H1 (cell line): ENCODE results near the gene KCNH4. TPM values are rescaled to one million over a fixed set of nuclear protein-coding genes. Genes with fewer than 3 reads are reported as not detected.
A peak's percentile ranks its signal among the peaks of the same experiment; 100 is the strongest.

Experiments
- CTCF ChIA-PET: fragments of 300-600 bp; sonication (Branson Sonifier 250); formaldehyde crosslinking; loops from one replicate; lab custom pipeline; 2021; ENCODE audit not compliant: partially characterized antibody; lab: Charles Lee
- POLR2A ChIA-PET: fragments of 300-600 bp; sonication (Branson Sonifier 250); formaldehyde crosslinking; loops from one replicate; lab custom pipeline; 2021; ENCODE audit warnings: inconsistent platforms; ENCODE audit not compliant: partially characterized antibody; lab: Charles Lee
- DNase-seq, 2 experiments: peaks; one replicate each; pipeline versions ENCODE4 v3.0.0 to v3.0.0-alpha.2; 2010 to 2022; ENCODE audit warnings: low spot score in 2 of 2, low read depth in 1 of 2, mixed read lengths in 1 of 2
- FAIRE-seq: peaks from 2 replicates; lab custom pipeline; 2011; peaks lifted over from hg19 to GRCh38; lab: Jason Lieb, UNC
- H2AFZ ChIP-seq: 2 replicates; pipeline ENCODE4 v1.8.1; 2012; ENCODE audit warnings: low read length, inconsistent platforms
- H2AK5ac ChIP-seq: 2 replicates; pipeline ENCODE4 v1.6.1; 2013; ENCODE audit warnings: low read depth, low read length
- H2BK120ac ChIP-seq: replicated peaks from 2 replicates; pipeline ENCODE3; 2013; ENCODE audit warnings: low read depth, low read length, inconsistent platforms
- H2BK12ac ChIP-seq: 2 replicates; pipeline ENCODE4 v1.6.1; 2013; ENCODE audit warnings: low read depth, low read length
- H2BK15ac ChIP-seq: 2 replicates; pipeline ENCODE4 v1.6.1; 2013; ENCODE audit warnings: low read length
- H2BK20ac ChIP-seq: 2 replicates; pipeline ENCODE4 v1.6.1; 2013; ENCODE audit warnings: low read length
- H2BK5ac ChIP-seq: 2 replicates; pipeline ENCODE4 v1.6.1; 2013; ENCODE audit warnings: low read depth, low read length
- H3K14ac ChIP-seq: 2 replicates; pipeline ENCODE4 v1.6.1; 2013; ENCODE audit warnings: inconsistent platforms; ENCODE audit not compliant: insufficient read length
- H3K18ac ChIP-seq: 2 replicates; pipeline ENCODE4 v1.6.1; 2013; ENCODE audit warnings: low read length; ENCODE audit errors: extremely low read depth
- H3K23ac ChIP-seq: 2 replicates; pipeline ENCODE4 v1.6.1; 2013; ENCODE audit warnings: inconsistent platforms; ENCODE audit not compliant: insufficient read length
- H3K23me2 ChIP-seq: 2 replicates; pipeline ENCODE4 v1.6.1; 2013; ENCODE audit warnings: low read depth, low read length
- H3K27ac ChIP-seq: 2 replicates; pipeline ENCODE4 v1.6.1; 2011; ENCODE audit warnings: low read depth, low read length, inconsistent platforms
- H3K27me3 ChIP-seq, 4 experiments: replicated peaks in 1 of 4; 1 replicate in 1 of 4; 2 replicates in 3 of 4; pipeline versions ENCODE4 v1.6.1 to v1.8.1; 2011 to 2013; ENCODE audit warnings: low read length in 3 of 4, mild to moderate bottlenecking in 3 of 4, inconsistent platforms in 2 of 4, mixed read lengths in 2 of 4, moderate library complexity in 1 of 4; ENCODE audit not compliant: control insufficient read depth in 3 of 4, insufficient read depth in 3 of 4; ENCODE audit errors: extremely low read depth in 1 of 4
- H3K36me3 ChIP-seq, 4 experiments: 2 replicates each; pipeline versions ENCODE4 v1.6.1 to v1.8.1; 2011 to 2013; ENCODE audit warnings: mild to moderate bottlenecking in 4 of 4, low read length in 3 of 4, moderate library complexity in 2 of 4, control low read depth in 1 of 4, inconsistent platforms in 1 of 4; ENCODE audit not compliant: insufficient read depth in 4 of 4, control insufficient read depth in 2 of 4
- H3K4ac ChIP-seq: replicated peaks from 2 replicates; pipeline ENCODE3; 2013; ENCODE audit warnings: low read length, low read depth, mixed read lengths, inconsistent platforms; ENCODE audit not compliant: insufficient read length
- H3K4me1 ChIP-seq, 4 experiments: replicated peaks in 1 of 4; 1 replicate in 1 of 4; 2 replicates in 3 of 4; pipeline versions ENCODE4 v1.6.1 to v1.8.1; 2011 to 2013; ENCODE audit warnings: low read length in 3 of 4, inconsistent platforms in 2 of 4, mixed read lengths in 1 of 4; ENCODE audit not compliant: insufficient read depth in 4 of 4, control insufficient read depth in 3 of 4
- H3K4me2 ChIP-seq, 2 experiments: 2 replicates each; pipeline versions ENCODE4 v1.6.1 to v1.8.1; 2011 to 2013; ENCODE audit warnings: low read depth in 2 of 2, low read length in 2 of 2, control low read depth in 1 of 2, inconsistent platforms in 1 of 2, mild to moderate bottlenecking in 1 of 2; ENCODE audit not compliant: insufficient read depth in 1 of 2
- H3K4me3 ChIP-seq, 4 experiments: fragments of 200-600, 300-600 bp in 1 of 4; sonication (generic), shearing (Covaris generic), sonication (Bioruptor Twin) in 1 of 4; 2 replicates each; pipeline versions ENCODE4 v1.5.1 to v1.8.1; 2011 to 2016; ENCODE audit warnings: low read length in 4 of 4, low read depth in 3 of 4, control low read depth in 2 of 4, inconsistent platforms in 2 of 4, mild to moderate bottlenecking in 2 of 4, mixed read lengths in 1 of 4, moderate library complexity in 1 of 4; ENCODE audit not compliant: insufficient read depth in 2 of 4; ENCODE audit errors: extremely low read depth in 1 of 4
- H3K56ac ChIP-seq: replicated peaks from 2 replicates; pipeline ENCODE3; 2013; ENCODE audit warnings: low read depth, mild to moderate bottlenecking, mixed read lengths, low read length, inconsistent platforms; ENCODE audit not compliant: insufficient read length
- H3K79me1 ChIP-seq: 2 replicates; pipeline ENCODE4 v1.6.1; 2013; ENCODE audit warnings: low read depth, low read length, control low read depth
- H3K79me2 ChIP-seq, 2 experiments: 2 replicates each; pipeline versions ENCODE4 v1.6.1 to v1.8.1; 2012 to 2013; ENCODE audit warnings: low read length in 2 of 2, mild to moderate bottlenecking in 2 of 2, inconsistent platforms in 1 of 2; ENCODE audit not compliant: insufficient read depth in 2 of 2, control insufficient read depth in 1 of 2
- H3K9ac ChIP-seq, 4 experiments: replicated peaks in 1 of 4; 1 replicate in 1 of 4; 2 replicates in 3 of 4; pipeline versions ENCODE4 v1.6.1 to v1.8.1; 2011 to 2013; ENCODE audit warnings: low read depth in 3 of 4, low read length in 3 of 4, control low read depth in 2 of 4, mild to moderate bottlenecking in 2 of 4, moderate library complexity in 2 of 4, inconsistent platforms in 1 of 4; ENCODE audit errors: extremely low read depth in 1 of 4
- H3K9me3 ChIP-seq, 2 experiments: 2 replicates each; pipeline versions ENCODE4 v1.6.1 to v1.8.1; 2012 to 2013; ENCODE audit warnings: mild to moderate bottlenecking in 2 of 2, moderate library complexity in 2 of 2, control low read depth in 1 of 2, inconsistent platforms in 1 of 2, low read depth in 1 of 2, low read length in 1 of 2, mixed read lengths in 1 of 2; ENCODE audit not compliant: insufficient read depth in 2 of 2
- H4K20me1 ChIP-seq, 2 experiments: replicated peaks in 1 of 2; 2 replicates each; pipeline versions ENCODE3 to v1.8.1; 2011 to 2013; ENCODE audit warnings: inconsistent platforms in 2 of 2, low read length in 2 of 2, mild to moderate bottlenecking in 1 of 2; ENCODE audit not compliant: insufficient read depth in 2 of 2, control insufficient read depth in 1 of 2
- H4K5ac ChIP-seq: 2 replicates; pipeline ENCODE4 v1.6.1; 2013; ENCODE audit warnings: low read length, low read depth, mixed read lengths, inconsistent platforms; ENCODE audit not compliant: insufficient read length
- H4K8ac ChIP-seq: 2 replicates; pipeline ENCODE4 v1.8.0; 2013; ENCODE audit warnings: mild to moderate bottlenecking, moderate library complexity, low read length, inconsistent platforms; ENCODE audit not compliant: insufficient read depth; ENCODE audit errors: extremely low read depth
- H4K91ac ChIP-seq: replicated peaks from 2 replicates; pipeline ENCODE3; 2013; ENCODE audit warnings: low read length, mixed read lengths, inconsistent platforms; ENCODE audit not compliant: insufficient read length
- CHD1 ChIP-seq: IDR thresholded peaks from 2 replicates; pipeline ENCODE4 v1.6.1; 2012; ENCODE audit warnings: low read depth, low read length, improper control_type of control experiment
- CTCF ChIP-seq, 3 experiments: IDR thresholded peaks; 1 replicate in 2 of 3; 2 replicates in 1 of 3; pipeline versions ENCODE4 v1.5.1 to v1.6.1; 2011; ENCODE audit warnings: low read length in 3 of 3, mild to moderate bottlenecking in 3 of 3, inconsistent platforms in 2 of 3, low read depth in 1 of 3, moderate library complexity in 1 of 3; ENCODE audit not compliant: insufficient read depth in 1 of 3; ENCODE audit errors: control extremely low read depth in 1 of 3
- FOSL1 ChIP-seq: IDR thresholded peaks from 2 replicates; pipeline ENCODE4 v1.6.1; 2011; ENCODE audit warnings: mild to moderate bottlenecking, low read depth, low read length, moderate library complexity; ENCODE audit not compliant: insufficient read depth
- GTF2F1 ChIP-seq: IDR thresholded peaks from 2 replicates; pipeline ENCODE4 v1.6.1; 2012; ENCODE audit warnings: low read depth, low read length, improper control_type of control experiment, borderline replicate concordance
- HDAC6 ChIP-seq: IDR thresholded peaks from one replicate; pipeline ENCODE4 v1.7.1; 2012; ENCODE audit warnings: low read depth, mild to moderate bottlenecking, inconsistent platforms, low read length, moderate library complexity
- JUN ChIP-seq: IDR thresholded peaks from 2 replicates; pipeline ENCODE4 v1.6.1; 2011; ENCODE audit warnings: low read depth, mild to moderate bottlenecking, improper control_type of control experiment, low read length
- JUND ChIP-seq: IDR thresholded peaks from 2 replicates; pipeline ENCODE4 v1.6.1; 2011; ENCODE audit warnings: mild to moderate bottlenecking, improper control_type of control experiment, low read length
- MAFK ChIP-seq: IDR thresholded peaks from 2 replicates; pipeline ENCODE4 v1.6.1; 2012; ENCODE audit warnings: low read depth, mild to moderate bottlenecking, improper control_type of control experiment, low read length
- POLR2AphosphoS5 ChIP-seq: IDR thresholded peaks from 2 replicates; pipeline ENCODE4 v1.6.1; 2011; ENCODE audit warnings: low read depth, low read length
- SAP30 ChIP-seq: fragments of 300-600 bp; sonication (generic); IDR thresholded peaks from 2 replicates; pipeline ENCODE4 v1.7.1; 2012; ENCODE audit warnings: low read length, moderate library complexity, mild to moderate bottlenecking, inconsistent platforms; ENCODE audit not compliant: insufficient read depth, insufficient replicate concordance
- SIRT6 ChIP-seq: IDR thresholded peaks from one replicate; pipeline ENCODE4 v1.7.1; 2012; ENCODE audit warnings: low read length, inconsistent platforms
- ZNF274 ChIP-seq: IDR thresholded peaks from 2 replicates; pipeline ENCODE4 v1.7.0; 2012; ENCODE audit warnings: low read length, borderline replicate concordance; ENCODE audit errors: extremely low read depth
- WGBS, 2 experiments: shearing (Covaris generic) in 1 of 2; methylation state at CpG; one replicate each; pipeline versions ENCODE4 v1.1.6 to v1.1.7; 2013 to 2015; ENCODE audit warnings: low lambda C conversion rate in 2 of 2, mixed read lengths in 2 of 2, inconsistent platforms in 1 of 2, low coverage in 1 of 2, missing lambda C conversion rate in 1 of 2; ENCODE audit not compliant: insufficient replicate concordance in 2 of 2, insufficient coverage in 1 of 2, insufficient read length in 1 of 2; ENCODE audit errors: extremely low coverage in 1 of 2, missing lambda C conversion rate in 1 of 2; 5-methylcytosine and 5-hydroxymethylcytosine counted together
- polyA plus RNA-seq, 7 experiments: library from polyadenylated mRNA; depleted of rRNA in 3 of 7; stranded (reverse) in 5 of 7; unstranded in 2 of 7; fragments of >200 nt in 5 of 7; fragments of 200-250 nt in 2 of 7; gene quantifications; 1 replicate in 5 of 7; 2 replicates in 1 of 7; 4 replicates in 1 of 7; pipeline versions ENCODE4 v1.2.1 to v1.2.3, GENCODE V29; 2011 to 2013; ENCODE audit warnings: missing spikeins in 2 of 7, mixed read lengths in 2 of 7
- total RNA-seq: library from RNA; stranded (reverse); fragmentation: NEBNext Ultra II Directional; extraction: Animal tissue kit (Norgen Biotek cat#: 25700); gene quantifications from 2 replicates; pipeline ENCODE4 v1.2.1, GENCODE V29; 2021

Gene KCNH4
- total and polyA plus RNA-seq, 2 of the 8 experiments (the other 6 are each of a cell fraction or from before 2014, with no cell fraction given): 0.44 to 0.47 TPM

- Histone ChIP-seq H3K4me3 (no peak overlapping the region), H3K27ac (no peak overlapping the region), H4K91ac (no peak overlapping the region), H3K79me1 (no peaks in the 10 kb centered on the region), H2AK5ac (no peak overlapping the region), H3K4me1 (peaks cover 0 to 18% (median 10%) of the 10 kb centered on the region in 4 experiments; a peak in 6 of 7 replicates), H3K9ac (no peak overlapping the region), H3K9me3 (no peaks in the 10 kb centered on the region), H3K27me3 (no peaks in the 10 kb centered on the region), H2BK12ac (peak overlapping the region; percentile 52; the same call in 1 of the 2 replicates), H2BK15ac (peak overlapping the region; percentile 93; the same call in 1 of the 2 replicates), H3K18ac (no peak overlapping the region), H4K5ac (no peak overlapping the region), H3K79me2 (no peaks in the 10 kb centered on the region), H2BK5ac (no peak overlapping the region), H2BK120ac (no peak overlapping the region), H3K4ac (no peak overlapping the region), H3K23ac (no peak overlapping the region), H3K14ac (no peak overlapping the region), H2AFZ (no peak overlapping the region), H3K56ac (no peak overlapping the region), H4K8ac (no peak overlapping the region), H3K23me2 (peaks cover 2% of the 10 kb centered on the region; the same call in 1 of the 2 replicates), H3K4me2 (no peak overlapping the region), H4K20me1 (no peaks in the 10 kb centered on the region), H3K36me3 (peaks cover 0 to 5% (median 2%) of the 10 kb centered on the region in 4 experiments; a peak in 5 of 8 replicates), H2BK20ac (no peak overlapping the region)
- ChIA-PET CTCF (interaction anchor here (1.2 to 39.4 kb wide), 7 partner anchors 9 to 152 kb away, joined by 3 to 1084 read pairs (median 8); partner anchors contain the start of genes DNAJC7, KAT2A, NKIRAS2 and ZNF385C), POLR2A (interaction anchor here (0.7 to 7.2 kb wide), 9 partner anchors 10 to 99 kb away, joined by 3 to 51 read pairs (median 3); partner anchors contain the start of genes DNAJC7, HSPB9, KAT2A and NKIRAS2)
- no peak for FAIRE-seq
- 93% methylated on average over 9 of the region's 11 CpGs; no CpG with 5 or more reads in 1 of the 2 experiments for WGBS, 2 experiments
- DNase-seq: no peak
- TF ChIP-seq POLR2AphosphoS5 (no peak), CHD1 (no peak), SAP30 (no peak), JUND (no peak), GTF2F1 (no peak), MAFK (no peak), JUN (no peak), CTCF (IDR thresholded peaks at IDR 0.05; ENCODE audit: control extremely low read depth in 1 of 3, insufficient read depth in 1 of 3, low read depth in 1 of 3, low read length in 3 of 3) (no peak), SIRT6 (no peak), HDAC6 (no peak), FOSL1 (no peak), ZNF274 (no peak)
These were observed 69.7 kb downstream of the KCNH4 start for GRCh38 chr17:42111265-42111636.
